SJCRH30 (cell line): Measurements from ENCODE around the gene LEFTY2. TPM values are rescaled to one million over a fixed set of nuclear protein-coding genes. Genes with fewer than 3 reads are reported as not detected.

Experiments
- DNase-seq, 2 experiments: peaks; one replicate each; pipeline ENCODE4 v3.0.0-alpha.2; 2015 to 2020
- H3K27ac ChIP-seq: fragments of 250-450 bp; sonication (Bioruptor Pico); 2 replicates; pipeline ENCODE4 v1.5.1; 2020; ENCODE audit warnings: mild to moderate bottlenecking, moderate library complexity
- H3K27me3 ChIP-seq: fragments of 250-450 bp; sonication (Bioruptor Pico); 2 replicates; pipeline ENCODE4 v1.5.1; 2020; ENCODE audit warnings: mild to moderate bottlenecking, moderate library complexity
- H3K36me3 ChIP-seq: fragments of 250-450 bp; sonication (Bioruptor Pico); 2 replicates; pipeline ENCODE4 v1.5.1; 2020; ENCODE audit warnings: mild to moderate bottlenecking, moderate library complexity
- H3K4me1 ChIP-seq: fragments of 250-450 bp; sonication (Bioruptor Pico); 2 replicates; pipeline ENCODE4 v1.5.1; 2020; ENCODE audit warnings: mild to moderate bottlenecking, moderate library complexity
- H3K4me3 ChIP-seq: fragments of 250-450 bp; sonication (Bioruptor Pico); 2 replicates; pipeline ENCODE4 v1.5.1; 2020; ENCODE audit warnings: mild to moderate bottlenecking, moderate library complexity
- H3K9me3 ChIP-seq: fragments of 250-450 bp; sonication (Bioruptor Pico); replicated peaks from 2 replicates; pipeline ENCODE4 v1.5.1; 2020; ENCODE audit warnings: mild to moderate bottlenecking, moderate library complexity
- total RNA-seq: library from RNA; depleted of rRNA; stranded (reverse); fragments of >200 nt; shearing (Covaris generic); gene quantifications from 2 replicates; pipeline ENCODE4 v1.2.3, GENCODE V29; 2014

LEFTY2 gene
- total RNA-seq, 1 experiment from 2014 or later, result 0.77 TPM

- Histone ChIP-seq H3K9me3 (no peaks in the 10 kb centered on the region), H3K27me3 (no peaks in the 10 kb centered on the region), H3K36me3 (no peaks in the 10 kb centered on the region), H3K4me3 (no peak overlapping the region), H3K27ac (no peak overlapping the region), H3K4me1 (no peaks in the 10 kb centered on the region)
- peak in 1 of 2 experiments; percentile 42 for DNase-seq
These were observed 29.6 kb downstream of the LEFTY2 start for GRCh38 chr1:225911191-225912130.

- H3K4me3 ChIP-seq, result no peak overlapping the region
- H3K36me3 ChIP-seq, result no peaks in the 10 kb centered on the region
- no peaks in the 10 kb centered on the region for H3K9me3 ChIP-seq
- H3K4me1 ChIP-seq, result no peaks in the 10 kb centered on the region
- H3K27ac ChIP-seq, result no peak overlapping the region
- DNase-seq, result no peak
- H3K27me3 ChIP-seq, result no peaks in the 10 kb centered on the region
These were observed 31.5 kb downstream of the LEFTY2 start for GRCh38 chr1:225909477-225909876.

GRCh38 chr1:225908773-225909172 lies 32.2 kb downstream of the LEFTY2 start:
- Histone ChIP-seq H3K4me1 (no peaks in the 10 kb centered on the region), H3K36me3 (no peaks in the 10 kb centered on the region), H3K4me3 (no peak overlapping the region), H3K27me3 (no peaks in the 10 kb centered on the region), H3K9me3 (no peaks in the 10 kb centered on the region), H3K27ac (no peak overlapping the region)
- DNase-seq, result no peak

- Histone ChIP-seq H3K9me3 (no peaks in the 10 kb centered on the region), H3K27ac (no peak overlapping the region), H3K36me3 (no peaks in the 10 kb centered on the region), H3K27me3 (no peaks in the 10 kb centered on the region), H3K4me3 (no peak overlapping the region), H3K4me1 (no peaks in the 10 kb centered on the region)
- no peak for DNase-seq
These were observed 32.9 kb downstream of the LEFTY2 start for GRCh38 chr1:225908013-225908640.

GRCh38 chr1:225907341-225907740 lies 33.7 kb downstream of the LEFTY2 start:
- Histone ChIP-seq H3K27me3 (no peaks in the 10 kb centered on the region), H3K9me3 (no peaks in the 10 kb centered on the region), H3K4me3 (no peak overlapping the region), H3K36me3 (no peaks in the 10 kb centered on the region), H3K4me1 (no peaks in the 10 kb centered on the region), H3K27ac (no peak overlapping the region)
- no peak for DNase-seq

GRCh38 chr1:225906467-225906866 lies 34.6 kb downstream of the LEFTY2 start:
- DNase-seq, result no peak
- Histone ChIP-seq H3K27ac (no peak overlapping the region), H3K9me3 (no peaks in the 10 kb centered on the region), H3K36me3 (no peaks in the 10 kb centered on the region), H3K27me3 (no peaks in the 10 kb centered on the region), H3K4me1 (no peaks in the 10 kb centered on the region), H3K4me3 (no peak overlapping the region)

GRCh38 chr1:225903623-225904022 lies 37.4 kb downstream of the LEFTY2 start:
- Histone ChIP-seq H3K27ac (no peak overlapping the region), H3K9me3 (no peaks in the 10 kb centered on the region), H3K27me3 (no peaks in the 10 kb centered on the region), H3K4me3 (no peak overlapping the region), H3K4me1 (no peaks in the 10 kb centered on the region), H3K36me3 (no peaks in the 10 kb centered on the region)
- no peak for DNase-seq

GRCh38 chr1:225899044-225899925 lies 41.7 kb downstream of the LEFTY2 start:
- H3K4me1 ChIP-seq, result peaks cover 12% of the 10 kb centered on the region

GRCh38 chr1:225897595-225898514 lies 43.2 kb downstream of the LEFTY2 start:
- no peaks in the 10 kb centered on the region for H3K36me3 ChIP-seq
- no peaks in the 10 kb centered on the region for H3K27me3 ChIP-seq
- no peak overlapping the region for H3K27ac ChIP-seq
- no peaks in the 10 kb centered on the region for H3K9me3 ChIP-seq
- H3K4me3 ChIP-seq, result no peak overlapping the region
- peaks cover 13% of the 10 kb centered on the region for H3K4me1 ChIP-seq
- DNase-seq, result no peak

More at GRCh38 chr1:225899044-225899925, 41.7 kb downstream of the LEFTY2 start:
- DNase-seq, result no peak
- Histone ChIP-seq H3K27ac (no peak overlapping the region), H3K9me3 (no peaks in the 10 kb centered on the region), H3K4me3 (no peak overlapping the region), H3K27me3 (no peaks in the 10 kb centered on the region), H3K36me3 (no peaks in the 10 kb centered on the region)

- no peak overlapping the region for H3K27ac ChIP-seq
- H3K36me3 ChIP-seq, result no peaks in the 10 kb centered on the region
- DNase-seq, result peak in 1 of 2 experiments; percentile 33
- H3K27me3 ChIP-seq, result no peaks in the 10 kb centered on the region
- H3K4me1 ChIP-seq, result peaks cover 13% of the 10 kb centered on the region
- H3K9me3 ChIP-seq, result no peaks in the 10 kb centered on the region
- no peak overlapping the region for H3K4me3 ChIP-seq
These were observed 44.0 kb downstream of the LEFTY2 start for GRCh38 chr1:225896937-225897549.

- no peak for DNase-seq
- Histone ChIP-seq H3K27ac (no peak overlapping the region), H3K27me3 (no peaks in the 10 kb centered on the region)
These were observed 44.5 kb downstream of the LEFTY2 start for GRCh38 chr1:225896494-225896893.

GRCh38 chr1:225892307-225892706 lies 48.7 kb downstream of the LEFTY2 start:
- Histone ChIP-seq H3K9me3 (no peaks in the 10 kb centered on the region), H3K4me3 (no peak overlapping the region), H3K27me3 (no peaks in the 10 kb centered on the region), H3K4me1 (peaks cover 43% of the 10 kb centered on the region), H3K36me3 (no peaks in the 10 kb centered on the region), H3K27ac (no peak overlapping the region)
- DNase-seq, result no peak

More at GRCh38 chr1:225896494-225896893, 44.5 kb downstream of the LEFTY2 start:
- peaks cover 17% of the 10 kb centered on the region for H3K4me1 ChIP-seq
- no peaks in the 10 kb centered on the region for H3K9me3 ChIP-seq
- no peaks in the 10 kb centered on the region for H3K36me3 ChIP-seq
- no peak overlapping the region for H3K4me3 ChIP-seq

GRCh38 chr1:225891229-225891972 lies 49.6 kb downstream of the LEFTY2 start:
- Histone ChIP-seq H3K4me1 (peaks cover 35% of the 10 kb centered on the region), H3K36me3 (no peaks in the 10 kb centered on the region), H3K4me3 (no peak overlapping the region), H3K27ac (peak overlapping the region; percentile 84), H3K27me3 (no peaks in the 10 kb centered on the region), H3K9me3 (no peaks in the 10 kb centered on the region)
- peak; percentile 72 to 83 for DNase-seq
